Thyroid gland (tissue), 4 donors: ENCODE data around the gene B4GALT3. TPM values are rescaled to one million over a fixed set of nuclear protein-coding genes. Genes with fewer than 3 reads are reported as not detected.
A peak's percentile ranks its signal among the peaks of the same experiment; 100 is the strongest.

Source experiments
- DNase-seq, 2 donors: peaks; one replicate each; pipeline ENCODE4 v3.0.0-alpha.2; 2019
- H3K27ac ChIP-seq, 3 donors: fragments of 200-600 bp; sonication (generic); 1 replicate in 2 of 3; 2 replicates in 1 of 3; pipeline ENCODE4 v1.5.1; 2016 to 2019; ENCODE audit warnings: mild to moderate bottlenecking in 1 of 3, moderate library complexity in 1 of 3
- H3K27me3 ChIP-seq: fragments of 200-600 bp; sonication (generic); one replicate; pipeline ENCODE4 v1.5.1; 2019
- H3K36me3 ChIP-seq, 2 donors: fragments of 200-600 bp; sonication (generic); one replicate each; pipeline ENCODE4 v1.5.1; 2016 to 2019
- H3K4me1 ChIP-seq, 2 donors: fragments of 200-600 bp; sonication (generic); one replicate each; pipeline ENCODE4 v1.5.1; 2017 to 2019
- H3K4me3 ChIP-seq, 3 donors: fragments of 200-600 bp; sonication (generic); replicated peaks in 1 of 3; 1 replicate in 2 of 3; 2 replicates in 1 of 3; pipeline ENCODE4 v1.5.1; 2016; ENCODE audit warnings: mild to moderate bottlenecking in 1 of 3
- H3K9me3 ChIP-seq: fragments of 200-600 bp; sonication (generic); one replicate; pipeline ENCODE4 v1.5.1; 2017
- CTCF ChIP-seq, 6 experiments: fragments of 200-600 bp in 3 of 6; fragments of 450-650 bp in 3 of 6; sonication (generic) in 3 of 6; IDR thresholded peaks; one replicate each; pipeline ENCODE4 v1.5.1; 2016 to 2019; ENCODE audit warnings: antibody characterized with exemption in 6 of 6, mild to moderate bottlenecking in 2 of 6, inconsistent platforms in 1 of 6, moderate library complexity in 1 of 6
- POLR2A ChIP-seq, 2 donors: fragments of 450-650 bp; IDR thresholded peaks; one replicate each; pipeline ENCODE4 v1.6.1; 2017; ENCODE audit warnings: antibody characterized with exemption in 2 of 2, mild to moderate bottlenecking in 2 of 2, moderate library complexity in 1 of 2
- WGBS, 2 donors: methylation state at CpG; one replicate each; pipeline ENCODE4 v1.1.5; 2017; 5-methylcytosine and 5-hydroxymethylcytosine counted together
- intact Hi-C: fragments of 100-400 bp; cut with DNase I; formaldehyde crosslinking; loops from one replicate; pipeline ENCODE4 v1.15.1; 2023
- total RNA-seq, 4 donors: library from RNA; depleted of rRNA; stranded (reverse); fragments of >200 nt; gene quantifications; one replicate each; pipeline ENCODE4 v1.2.3, GENCODE V29; 2016

The B4GALT3 gene
- total RNA-seq, 4 donors from 2014 or later, result 24.1 to 34.0 (median 29.2) TPM

GRCh38 chr1:161215076-161215475 is 37.8 kb upstream of the B4GALT3 start, which contains the start of gene FCER1G:
Gene FCER1G, plus strand, starts transcription at chr1:161215295. Its CDS starts 27 bp downstream, at chr1:161215322.
- Histone ChIP-seq H3K4me3 (no peak within 1 kb of the TSS), H3K27ac (peak within 1 kb of the TSS in 1 of 3 donors; percentile 52), H3K36me3 (peaks cover 45 to 50% of the 10 kb centered on the region in 2 donors), H3K4me1 (no peaks in the 10 kb centered on the region), H3K27me3 (no peaks in the 10 kb centered on the region), H3K9me3 (no peaks in the 10 kb centered on the region)
- 75 to 83% methylated on average over 10 of the region's 10 CpGs for WGBS, 2 donors
- intact Hi-C loops, result no loop called here
- TF ChIP-seq CTCF (IDR thresholded peaks at IDR 0.05) (no peak), POLR2A (IDR thresholded peaks at IDR 0.05) (peak in 1 of 2 donors; percentile 18)
- DNase-seq, result no peak

GRCh38 chr1:161214369-161214768 is 37.1 kb upstream of the B4GALT3 start:
- 89 to 94% methylated on average over 9 of the region's 9 CpGs for WGBS, 2 donors

GRCh38 chr1:161209790-161210409 is 32.6 kb upstream of the B4GALT3 start:
- Histone ChIP-seq H3K9me3 (no peaks in the 10 kb centered on the region), H3K27me3 (no peaks in the 10 kb centered on the region), H3K4me1 (peaks cover 0 to 5% of the 10 kb centered on the region in 2 donors), H3K36me3 (peaks cover 71 to 73% of the 10 kb centered on the region in 2 donors), H3K27ac (no peak overlapping the region), H3K4me3 (no peak overlapping the region)
- peak; percentile 84 for DNase-seq
- TF ChIP-seq POLR2A (IDR thresholded peaks at IDR 0.05) (no peak), CTCF (IDR thresholded peaks at IDR 0.05) (peak; percentile 77 to 90 (median 86))
- intact Hi-C loops, result no loop called here
- WGBS, 2 donors, result 35 to 45% methylated on average over 11 of the region's 11 CpGs

More at GRCh38 chr1:161214369-161214768, 37.1 kb upstream of the B4GALT3 start:
- TF ChIP-seq CTCF (IDR thresholded peaks at IDR 0.05) (no peak), POLR2A (IDR thresholded peaks at IDR 0.05) (no peak)
- H3K27ac ChIP-seq, result no peak overlapping the region
- H3K9me3 ChIP-seq, result no peaks in the 10 kb centered on the region
- intact Hi-C loops, result no loop called here
- H3K4me3 ChIP-seq, result no peak overlapping the region
- peaks cover 46 to 57% of the 10 kb centered on the region in 2 donors for H3K36me3 ChIP-seq
- DNase-seq, result no peak
- no peaks in the 10 kb centered on the region for H3K27me3 ChIP-seq
- no peaks in the 10 kb centered on the region for H3K4me1 ChIP-seq

- intact Hi-C loops, result no loop called here
- 77% methylated on average over 8 of the region's 8 CpGs for WGBS, 2 donors
- no peaks in the 10 kb centered on the region for H3K27me3 ChIP-seq
- peaks cover 11 to 24% of the 10 kb centered on the region in 2 donors for H3K4me1 ChIP-seq
- H3K27ac ChIP-seq, result peak overlapping the region; percentile 58 to 74 (median 67)
- H3K4me3 ChIP-seq, result no peak overlapping the region
- DNase-seq, result no peak
- peak in 1 of 2 donors; percentile 28 for TF ChIP-seq POLR2A (IDR thresholded peaks at IDR 0.05)
- TF ChIP-seq CTCF (IDR thresholded peaks at IDR 0.05), result no peak
- peaks cover 46 to 58% of the 10 kb centered on the region in 2 donors for H3K36me3 ChIP-seq
- no peaks in the 10 kb centered on the region for H3K9me3 ChIP-seq
Observed at GRCh38 chr1:161207173-161207572, 29.9 kb upstream of the B4GALT3 start.

- no peak for TF ChIP-seq CTCF (IDR thresholded peaks at IDR 0.05)
- no peak for TF ChIP-seq POLR2A (IDR thresholded peaks at IDR 0.05)
- Histone ChIP-seq H3K4me1 (peaks cover 11 to 28% of the 10 kb centered on the region in 2 donors), H3K36me3 (peaks cover 40 to 52% of the 10 kb centered on the region in 2 donors), H3K4me3 (no peak overlapping the region), H3K27ac (peak overlapping the region; percentile 26 to 74 (median 67)), H3K9me3 (no peaks in the 10 kb centered on the region), H3K27me3 (no peaks in the 10 kb centered on the region)
- 84 to 86% methylated on average over 12 of the region's 12 CpGs for WGBS, 2 donors
- no peak for DNase-seq
- intact Hi-C loops, result no loop called here
Observed at GRCh38 chr1:161206411-161207140, 29.3 kb upstream of the B4GALT3 start.
